H1 (cell line): Measurements from ENCODE around the gene CACNA2D1. TPM values are rescaled to one million over a fixed set of nuclear protein-coding genes. Genes with fewer than 3 reads are reported as not detected.

Experiments
- ATF2 ChIP-seq: IDR thresholded peaks from 2 replicates; pipeline ENCODE4 v1.6.1; 2012; ENCODE audit warnings: low read length, inconsistent platforms
- CREB1 ChIP-seq: IDR thresholded peaks from 2 replicates; pipeline ENCODE4 v1.6.1; 2012; ENCODE audit warnings: inconsistent platforms
- GABPA ChIP-seq: IDR thresholded peaks from 2 replicates; pipeline ENCODE4 v1.6.1; 2011; ENCODE audit warnings: mild to moderate bottlenecking, low read length, moderate library complexity, borderline replicate concordance; ENCODE audit not compliant: insufficient read depth
- KDM4A ChIP-seq: IDR thresholded peaks from one replicate; pipeline ENCODE4 v1.7.1; 2012; ENCODE audit warnings: low read depth, mild to moderate bottlenecking, moderate library complexity, low read length, inconsistent platforms; ENCODE audit not compliant: severe bottlenecking
- MAFK ChIP-seq: IDR thresholded peaks from 2 replicates; pipeline ENCODE4 v1.6.1; 2012; ENCODE audit warnings: low read depth, mild to moderate bottlenecking, improper control_type of control experiment, low read length
- polyA plus RNA-seq, 7 experiments: library from polyadenylated mRNA; depleted of rRNA in 3 of 7; stranded (reverse) in 5 of 7; unstranded in 2 of 7; fragments of >200 nt in 5 of 7; fragments of 200-250 nt in 2 of 7; gene quantifications; 1 replicate in 5 of 7; 2 replicates in 1 of 7; 4 replicates in 1 of 7; pipeline versions ENCODE4 v1.2.1 to v1.2.3, GENCODE V29; 2011 to 2013; ENCODE audit warnings: missing spikeins in 2 of 7, mixed read lengths in 2 of 7
- total RNA-seq: library from RNA; stranded (reverse); fragmentation: NEBNext Ultra II Directional; extraction: Animal tissue kit (Norgen Biotek cat#: 25700); gene quantifications from 2 replicates; pipeline ENCODE4 v1.2.1, GENCODE V29; 2021

The CACNA2D1 gene
- total and polyA plus RNA-seq, 2 of the 8 experiments (the other 6 are each of a cell fraction or from before 2014, with no cell fraction given), result 4.3 to 27.3 TPM

DNA sequence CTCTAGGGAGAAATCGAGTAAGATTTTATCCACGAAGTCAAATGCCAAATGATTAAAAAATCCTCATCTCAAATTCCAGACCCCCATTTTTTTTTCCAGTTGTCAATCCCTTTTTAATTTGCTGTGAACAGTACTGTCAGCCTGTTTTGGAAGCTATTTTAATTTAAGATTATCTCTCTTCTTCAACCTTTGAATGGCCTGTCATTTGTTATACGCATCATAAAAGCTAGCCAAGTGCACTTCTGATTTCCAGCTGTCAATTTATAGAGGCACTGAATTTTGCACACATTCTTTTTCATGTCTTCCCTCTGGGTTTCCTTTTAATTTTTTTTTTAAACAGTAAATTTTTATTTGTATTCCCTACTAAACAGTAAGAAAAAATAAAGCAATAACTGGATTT, 337.4 kb downstream of the CACNA2D1 start (continued):
- no peak for TF ChIP-seq ATF2
- TF ChIP-seq KDM4A, result no peak
- no peak for TF ChIP-seq GABPA
- TF ChIP-seq MAFK, result no peak
- no peak for TF ChIP-seq CREB1
